Measurements from ENCODE around the gene TBC1D2B. TPM values are rescaled to one million over a fixed set of nuclear protein-coding genes. Genes with fewer than 3 reads are reported as not detected.
"Not testable (repeated sequence)": the region's sequence is repeated elsewhere in the genome, so short reads cannot be mapped to it uniquely, and the experiment has no call there.

TBC1D2B gene
- total RNA-seq, 1 donor from 2014 or later, result 10.6 TPM

- no peak for DNase-seq (ENCODE audit: low spot score in 2 of 2)
- no peak for FAIRE-seq
These were observed 70.1 kb downstream of the TBC1D2B start for GRCh38 chr15:78007211-78007931.

GRCh38 chr15:78006567-78007205 is 70.8 kb downstream of the TBC1D2B start:
- no peak for DNase-seq (ENCODE audit: low spot score in 2 of 2)
- no peak for FAIRE-seq

- DNase-seq (ENCODE audit: low spot score in 2 of 2) (peak; percentile 50 to 71), FAIRE-seq (no peak)
These were observed 72.4 kb downstream of the TBC1D2B start for GRCh38 chr15:78004919-78005634.

GRCh38 chr15:78004222-78004727 is 73.2 kb downstream of the TBC1D2B start:
- FAIRE-seq (no peak), DNase-seq (ENCODE audit: low spot score in 2 of 2) (no peak)

- FAIRE-seq, result no peak
- DNase-seq (ENCODE audit: low spot score in 2 of 2), result no peak
These were observed 73.9 kb downstream of the TBC1D2B start for GRCh38 chr15:78003539-78004008.

- no peak for DNase-seq (ENCODE audit: low spot score in 2 of 2)
These were observed 74.5 kb downstream of the TBC1D2B start for GRCh38 chr15:78002996-78003395.

GRCh38 chr15:78001656-78002055 is 75.9 kb downstream of the TBC1D2B start:
- DNase-seq (ENCODE audit: low spot score in 2 of 2) (no peak), FAIRE-seq (no peak)

More at GRCh38 chr15:78002996-78003395, 74.5 kb downstream of the TBC1D2B start:
- FAIRE-seq, result no peak

GRCh38 chr15:78000927-78001249 is 76.6 kb downstream of the TBC1D2B start:
- DNase-seq (ENCODE audit: low spot score in 2 of 2), result no peak
- no peak for FAIRE-seq

- DNase-seq (ENCODE audit: low spot score in 2 of 2), result no peak
- FAIRE-seq, result no peak
These were observed 77.2 kb downstream of the TBC1D2B start for GRCh38 chr15:78000091-78000926.

GRCh38 chr15:77999486-77999885 is 78.0 kb downstream of the TBC1D2B start:
- FAIRE-seq (no peak), DNase-seq (ENCODE audit: low spot score in 2 of 2) (no peak)

GRCh38 chr15:77998592-77998991 is 78.9 kb downstream of the TBC1D2B start:
- no peak for DNase-seq (ENCODE audit: low spot score in 2 of 2)
- FAIRE-seq, result no peak

GRCh38 chr15:77997761-77998554 is 79.6 kb downstream of the TBC1D2B start:
- not testable (repeated sequence) for DNase-seq (ENCODE audit: low spot score in 2 of 2); FAIRE-seq

GRCh38 chr15:77997221-77997620 is 80.3 kb downstream of the TBC1D2B start:
- DNase-seq (ENCODE audit: low spot score in 2 of 2); FAIRE-seq: not testable (repeated sequence)

GRCh38 chr15:77996713-77997171 is 80.8 kb downstream of the TBC1D2B start:
- not testable (repeated sequence) for FAIRE-seq

GRCh38 chr15:77996226-77996625 is 81.3 kb downstream of the TBC1D2B start:
- not testable (repeated sequence) for FAIRE-seq; DNase-seq (ENCODE audit: low spot score in 2 of 2)

More at GRCh38 chr15:77996713-77997171, 80.8 kb downstream of the TBC1D2B start:
- not testable (repeated sequence) for DNase-seq (ENCODE audit: low spot score in 2 of 2)

GRCh38 chr15:77995537-77995918 is 82.0 kb downstream of the TBC1D2B start:
- DNase-seq (ENCODE audit: low spot score in 2 of 2), result not testable (repeated sequence)

GRCh38 chr15:77994893-77995536 is 82.5 kb downstream of the TBC1D2B start:
- not testable (repeated sequence) for FAIRE-seq
- peak in 1 of 2 donors; percentile 42 for DNase-seq (ENCODE audit: low spot score in 2 of 2)

More at GRCh38 chr15:77995537-77995918, 82.0 kb downstream of the TBC1D2B start:
- FAIRE-seq, result not testable (repeated sequence)

GRCh38 chr15:77993970-77994693 is 83.4 kb downstream of the TBC1D2B start:
- FAIRE-seq; DNase-seq (ENCODE audit: low spot score in 2 of 2): not testable (repeated sequence)
